ENCODE data around the gene FUBP3. TPM values are rescaled to one million over a fixed set of nuclear protein-coding genes. Genes with fewer than 3 reads are reported as not detected.

FUBP3 gene
- total and polyA plus RNA-seq, 4 donors = 22.9 to 44.6 (median 35.1) TPM

- ATAC-seq (ENCODE audit: insufficient read depth, low FRiP score) (no peak), DNase-seq (no peak)
- Histone ChIP-seq H3K27ac (ENCODE audit: low read depth in 1 of 2, low read length in 1 of 2) (no peak overlapping the region), H3K9ac (ENCODE audit: insufficient read depth in 1 of 2, low read length in 2 of 2) (peak overlapping the region in 1 of 2 donors; percentile 37), H3K36me3 (ENCODE audit: control insufficient read depth in 4 of 4, insufficient read depth in 4 of 4, low read length in 4 of 4) (peaks cover 5 to 28% (median 15%) of the 10 kb centered on the region in 4 donors), H3K27me3 (ENCODE audit: control insufficient read depth in 3 of 3, insufficient read depth in 3 of 3, low read length in 2 of 3) (no peaks in the 10 kb centered on the region), H3K9me3 (ENCODE audit: control insufficient read depth in 4 of 4, insufficient read depth in 3 of 4, low read length in 3 of 4) (no peaks in the 10 kb centered on the region), H3K4me3 (no peak overlapping the region), H3K4me1 (ENCODE audit: control insufficient read depth in 5 of 5, insufficient read depth in 5 of 5, low read length in 5 of 5) (no peaks in the 10 kb centered on the region)
- no peak for TF ChIP-seq CTCF (IDR thresholded peaks at IDR 0.05; ENCODE audit: control extremely low read depth, extremely low read depth)
- 91 to 94% methylated on average over 9 of the region's 9 CpGs for whole genome bisulfite sequencing, 2 donors
These were observed 29.8 kb downstream of the FUBP3 start for GRCh38 chr9:130609163-130609562.

GRCh38 chr9:130610862-130611707, 31.7 kb downstream of the FUBP3 start:
- DNase-seq = no peak
- no peak for TF ChIP-seq CTCF (IDR thresholded peaks at IDR 0.05; ENCODE audit: control extremely low read depth, extremely low read depth)
- Histone ChIP-seq H3K36me3 (ENCODE audit: control insufficient read depth in 4 of 4, insufficient read depth in 4 of 4, low read length in 4 of 4) (peaks cover 16 to 39% (median 25%) of the 10 kb centered on the region in 4 donors), H3K27ac (ENCODE audit: low read depth in 1 of 2, low read length in 1 of 2) (no peak overlapping the region), H3K4me1 (ENCODE audit: control insufficient read depth in 5 of 5, insufficient read depth in 5 of 5, low read length in 5 of 5) (no peaks in the 10 kb centered on the region), H3K4me3 (no peak overlapping the region), H3K27me3 (ENCODE audit: control insufficient read depth in 3 of 3, insufficient read depth in 3 of 3, low read length in 2 of 3) (no peaks in the 10 kb centered on the region), H3K9ac (ENCODE audit: insufficient read depth in 1 of 2, low read length in 2 of 2) (no peak overlapping the region), H3K9me3 (ENCODE audit: control insufficient read depth in 4 of 4, insufficient read depth in 3 of 4, low read length in 3 of 4) (no peaks in the 10 kb centered on the region)
- WGBS, 2 donors = 84 to 91% methylated on average over 8 of the region's 8 CpGs
- ATAC-seq (ENCODE audit: insufficient read depth, low FRiP score) = no peak

GRCh38 chr9:130616451-130616850, 37.1 kb downstream of the FUBP3 start:
- no peak for ATAC-seq (ENCODE audit: insufficient read depth, low FRiP score)
- DNase-seq = no peak
- WGBS, 2 donors = 91 to 92% methylated on average over 10 of the region's 10 CpGs
- H3K4me3 ChIP-seq = no peak overlapping the region
- no peak overlapping the region for H3K27ac ChIP-seq (ENCODE audit: low read depth in 1 of 2, low read length in 1 of 2)
- H3K9ac ChIP-seq (ENCODE audit: insufficient read depth in 1 of 2, low read length in 2 of 2) = no peak overlapping the region
- no peaks in the 10 kb centered on the region for H3K4me1 ChIP-seq (ENCODE audit: control insufficient read depth in 5 of 5, insufficient read depth in 5 of 5, low read length in 5 of 5)
- H3K36me3 ChIP-seq (ENCODE audit: control insufficient read depth in 4 of 4, insufficient read depth in 4 of 4, low read length in 4 of 4) = peaks cover 37 to 67% (median 55%) of the 10 kb centered on the region in 4 donors
- no peaks in the 10 kb centered on the region for H3K27me3 ChIP-seq (ENCODE audit: control insufficient read depth in 3 of 3, insufficient read depth in 3 of 3, low read length in 2 of 3)
- TF ChIP-seq CTCF (IDR thresholded peaks at IDR 0.05; ENCODE audit: control extremely low read depth, extremely low read depth) = no peak
- no peaks in the 10 kb centered on the region for H3K9me3 ChIP-seq (ENCODE audit: control insufficient read depth in 4 of 4, insufficient read depth in 3 of 4, low read length in 3 of 4)
